ENCODE data around the gene ZDHHC11B.

DNA sequence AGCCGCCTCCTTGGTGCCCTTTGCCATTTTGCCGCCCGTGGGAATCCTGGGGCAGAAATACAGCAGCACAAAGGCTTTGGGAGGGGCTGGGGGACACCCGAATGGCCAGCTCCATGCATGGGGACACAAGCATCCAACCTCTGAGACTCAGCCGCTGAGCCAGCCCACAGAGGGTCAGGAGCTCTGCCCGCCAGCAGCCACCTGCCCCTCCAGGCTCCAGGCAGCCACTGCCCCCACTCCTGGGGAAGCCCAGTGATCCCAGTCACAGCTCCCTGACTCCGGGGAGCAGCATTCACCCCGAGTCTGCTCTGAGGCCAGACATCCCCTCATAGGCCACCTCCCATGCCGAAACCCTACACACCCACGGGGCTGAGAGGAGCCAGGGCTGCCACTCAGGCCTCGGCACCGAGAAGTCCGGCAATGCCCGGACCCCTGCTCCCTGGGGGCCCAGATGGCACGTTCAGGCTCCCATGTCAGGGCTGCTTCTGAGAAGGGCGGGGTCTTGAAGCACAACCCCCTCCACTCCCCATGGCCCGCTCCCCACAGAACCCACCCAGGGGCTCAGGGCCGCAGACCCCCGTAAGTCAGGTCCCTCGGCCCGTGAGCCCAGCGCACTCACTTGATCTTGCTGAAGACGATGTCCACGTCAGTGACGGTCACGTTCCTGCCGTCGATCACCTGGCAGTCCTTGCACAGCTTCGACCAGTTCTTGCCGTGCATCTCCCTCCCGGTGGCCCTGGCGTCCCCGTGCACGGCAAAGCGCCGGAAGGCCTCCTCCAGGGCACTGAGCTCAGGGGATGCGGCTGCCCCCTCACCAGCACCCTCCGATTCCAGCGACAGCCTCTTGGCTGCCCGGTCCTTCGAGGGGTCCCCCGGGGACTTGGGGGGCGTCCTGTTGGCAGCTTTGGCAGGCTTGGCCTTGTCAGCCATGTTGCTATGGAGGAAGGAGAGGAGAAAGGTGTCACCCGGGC, 107.1 kb downstream of the ZDHHC11B start:
- TF ChIP-seq, protein P1, sequence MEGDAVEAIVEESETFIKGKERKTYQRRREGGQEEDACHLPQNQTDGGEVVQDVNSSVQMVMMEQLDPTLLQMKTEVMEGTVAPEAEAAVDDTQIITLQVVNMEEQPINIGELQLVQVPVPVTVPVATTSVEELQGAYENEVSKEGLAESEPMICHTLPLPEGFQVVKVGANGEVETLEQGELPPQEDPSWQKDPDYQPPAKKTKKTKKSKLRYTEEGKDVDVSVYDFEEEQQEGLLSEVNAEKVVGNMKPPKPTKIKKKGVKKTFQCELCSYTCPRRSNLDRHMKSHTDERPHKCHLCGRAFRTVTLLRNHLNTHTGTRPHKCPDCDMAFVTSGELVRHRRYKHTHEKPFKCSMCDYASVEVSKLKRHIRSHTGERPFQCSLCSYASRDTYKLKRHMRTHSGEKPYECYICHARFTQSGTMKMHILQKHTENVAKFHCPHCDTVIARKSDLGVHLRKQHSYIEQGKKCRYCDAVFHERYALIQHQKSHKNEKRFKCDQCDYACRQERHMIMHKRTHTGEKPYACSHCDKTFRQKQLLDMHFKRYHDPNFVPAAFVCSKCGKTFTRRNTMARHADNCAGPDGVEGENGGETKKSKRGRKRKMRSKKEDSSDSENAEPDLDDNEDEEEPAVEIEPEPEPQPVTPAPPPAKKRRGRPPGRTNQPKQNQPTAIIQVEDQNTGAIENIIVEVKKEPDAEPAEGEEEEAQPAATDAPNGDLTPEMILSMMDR (optimal IDR thresholded peaks at IDR 0.05 in 1 of 3, IDR thresholded peaks at IDR 0.05 in 1 of 3, conservative IDR thresholded peaks at IDR 0.05 in 1 of 3; ENCODE audit: extremely low read depth in 1 of 3, insufficient read depth in 2 of 3, low read length in 3 of 3), result no peak
- TF ChIP-seq EZH2 (IDR thresholded peaks at IDR 0.05; ENCODE audit: low read length), result no peak

Data from keratinocyte (primary cell).